Activated T-cell treated with anti-CD3 and anti-CD28 coated beads for 4 hours (primary cell): ENCODE data around the gene AKT1S1.

Experiments
- DNase-seq: peaks from one replicate; pipeline ENCODE4 v3.0.0-alpha.2; 2020

AKT1S1 gene

GRCh38 chr19:49882643-49883042, 5.5 kb upstream of the AKT1S1 start:
- DNase-seq = no peak

- DNase-seq = no peak
These were observed 4.7 kb upstream of the AKT1S1 start for GRCh38 chr19:49881672-49882394.

- DNase-seq = no peak
These were observed 4.0 kb upstream of the AKT1S1 start for GRCh38 chr19:49881186-49881585.

GRCh38 chr19:49880162-49880869, 3.2 kb upstream of the AKT1S1 start:
- no peak for DNase-seq

- no peak for DNase-seq
These were observed 2.2 kb upstream of the AKT1S1 start for GRCh38 chr19:49879243-49879963.

- DNase-seq = no peak
These were observed 1.6 kb upstream of the AKT1S1 start for GRCh38 chr19:49878744-49879070.

- peak; percentile 96 for DNase-seq
These were observed 956 bp upstream of the AKT1S1 start for GRCh38 chr19:49877879-49878743.

GRCh38 chr19:49876422-49877019, 634 bp downstream of the AKT1S1 start:
- DNase-seq = peak; percentile 94

- DNase-seq = peak; percentile 42
These were observed 1.2 kb downstream of the AKT1S1 start for GRCh38 chr19:49875857-49876421.

- DNase-seq = no peak
These were observed 2.0 kb downstream of the AKT1S1 start for GRCh38 chr19:49875177-49875576.

- DNase-seq = no peak
These were observed 2.5 kb downstream of the AKT1S1 start for GRCh38 chr19:49874503-49875157.

- no peak for DNase-seq
These were observed 3.3 kb downstream of the AKT1S1 start for GRCh38 chr19:49873834-49874233.

- no peak for DNase-seq
These were observed 4.0 kb downstream of the AKT1S1 start for GRCh38 chr19:49873129-49873521.

GRCh38 chr19:49872245-49873128, 4.7 kb downstream of the AKT1S1 start:
- no peak for DNase-seq

- DNase-seq = no peak
These were observed 5.7 kb downstream of the AKT1S1 start for GRCh38 chr19:49871349-49871985.

GRCh38 chr19:49870309-49870901, 6.8 kb downstream of the AKT1S1 start:
- no peak for DNase-seq

GRCh38 chr19:49869484-49870308, 7.5 kb downstream of the AKT1S1 start:
- peak; percentile 74 for DNase-seq

GRCh38 chr19:49869009-49869483, 8.1 kb downstream of the AKT1S1 start:
- no peak for DNase-seq
